GM12878 (cell line): Measurements from ENCODE around the gene RIC8B. TPM values are rescaled to one million over a fixed set of nuclear protein-coding genes. Genes with fewer than 3 reads are reported as not detected.

ENCODE experiments used
- ATAC-seq: fragments of 200-7000 bp; cut with Tn5 transposase; 3 replicates; pipeline ENCODE4 v1.9.1; 2020; ENCODE audit warnings: mild to moderate bottlenecking, moderate library complexity
- BruUV-seq: library from RNA; stranded (reverse); fragments of 400-500 nt; replicated peaks from 2 replicates; lab custom pipeline; 2021; lab: Mats Ljungman, UMichigan
- CTCF ChIA-PET: fragments of 300-600 bp; sonication (Branson Sonifier 250); formaldehyde crosslinking; extraction: SDS; loops from one replicate; lab custom pipeline; 2021; ENCODE audit warnings: inconsistent platforms; lab: Yijun Ruan, JAX
- POLR2A ChIA-PET: fragments of 350-600 bp; formaldehyde crosslinking; extraction: SDS; loops from one replicate; lab custom pipeline; 2021; ENCODE audit warnings: inconsistent platforms; lab: Charles Lee
- RAD21 ChIA-PET: fragments of 300-600 bp; sonication (Branson Sonifier 250); formaldehyde crosslinking; loops from one replicate; lab custom pipeline; 2023; ENCODE audit warnings: antibody characterized with exemption; ENCODE audit not compliant: unreplicated experiment; lab: Charles Lee
- SMC1A ChIA-PET: fragments of 300-600 bp; sonication (Branson Sonifier 250); formaldehyde crosslinking; loops from one replicate; lab custom pipeline; 2023; ENCODE audit not compliant: unreplicated experiment, uncharacterized antibody; lab: Charles Lee
- DNase-seq: peaks from one replicate; pipeline ENCODE4 v3.0.0-alpha.2; 2011; ENCODE audit warnings: low read depth, low spot score
- FAIRE-seq: peaks from 3 replicates; lab custom pipeline; 2011; peaks lifted over from hg19 to GRCh38; lab: Jason Lieb, UNC
- H2AFZ ChIP-seq: 2 replicates; pipeline ENCODE4 v1.6.0; 2011; ENCODE audit warnings: low read depth, low read length, control low read depth; ENCODE audit not compliant: control insufficient read depth
- H3K27ac ChIP-seq: 2 replicates; pipeline ENCODE4 v1.5.1; 2011; ENCODE audit warnings: control low read depth; ENCODE audit not compliant: control insufficient read depth, insufficient read depth
- H3K27me3 ChIP-seq, 2 experiments: replicated peaks in 1 of 2; 2 replicates each; pipeline versions ENCODE4 v1.6.0 to v1.6.1; 2011; ENCODE audit warnings: low read length in 1 of 2; ENCODE audit not compliant: control insufficient read depth in 2 of 2, insufficient read depth in 2 of 2
- H3K36me3 ChIP-seq, 2 experiments: 2 replicates each; pipeline ENCODE4 v1.5.1; 2011; ENCODE audit warnings: low read length in 1 of 2; ENCODE audit not compliant: control insufficient read depth in 2 of 2, insufficient read depth in 2 of 2
- H3K4me1 ChIP-seq: 2 replicates; pipeline ENCODE4 v1.6.1; 2011; ENCODE audit warnings: mild to moderate bottlenecking, low read length, moderate library complexity, mixed read lengths; ENCODE audit not compliant: control insufficient read depth, insufficient read depth
- H3K4me2 ChIP-seq: 2 replicates; pipeline ENCODE4 v1.6.0; 2011; ENCODE audit warnings: control low read depth; ENCODE audit not compliant: control insufficient read depth, insufficient read depth
- H3K4me3 ChIP-seq: fragments of 200-600 bp; sonication (generic); 2 replicates; pipeline ENCODE4 v1.5.1; 2016
- H3K79me2 ChIP-seq: 2 replicates; pipeline ENCODE4 v1.6.0; 2011; ENCODE audit warnings: low read length; ENCODE audit not compliant: control insufficient read depth, insufficient read depth
- H3K9ac ChIP-seq: 2 replicates; pipeline ENCODE4 v1.8.0; 2011; ENCODE audit warnings: low read length, control low read depth, mixed read lengths; ENCODE audit not compliant: control insufficient read depth, insufficient read depth
- H3K9me3 ChIP-seq: replicated peaks from 3 replicates; pipeline ENCODE4 v1.5.1; 2011; ENCODE audit warnings: mild to moderate bottlenecking, low read length; ENCODE audit not compliant: control insufficient read depth, insufficient read depth
- H4K20me1 ChIP-seq: 2 replicates; pipeline ENCODE4 v1.6.0; 2011; ENCODE audit not compliant: control insufficient read depth, insufficient read depth
- CBX3 ChIP-seq: fragments of 200-600 bp; sonication (generic); IDR thresholded peaks from 2 replicates; pipeline ENCODE4 v1.6.1; 2016; ENCODE audit warnings: low read depth, borderline replicate concordance
- CHD2 ChIP-seq: IDR thresholded peaks from 2 replicates; pipeline ENCODE4 v1.6.1; 2011; ENCODE audit warnings: low read depth, low read length, improper control_type of control experiment, borderline replicate concordance
- E2F8 ChIP-seq: fragments of 450-650 bp; IDR thresholded peaks from 2 replicates; pipeline ENCODE4 v1.6.1; 2018; ENCODE audit warnings: mild to moderate bottlenecking, low read depth, moderate library complexity; ENCODE audit not compliant: partially characterized antibody
- EGR1 ChIP-seq, 2 experiments: IDR thresholded peaks; 1 replicate in 1 of 2; 2 replicates in 1 of 2; pipeline ENCODE4 v1.6.1; 2011 to 2012; ENCODE audit warnings: low read depth in 2 of 2, low read length in 2 of 2, borderline replicate concordance in 1 of 2, mild to moderate bottlenecking in 1 of 2, moderate library complexity in 1 of 2
- KLF5 ChIP-seq: fragments of 450-650 bp; IDR thresholded peaks from 2 replicates; pipeline ENCODE4 v1.6.1; 2014; ENCODE audit warnings: mild to moderate bottlenecking; ENCODE audit not compliant: partially characterized antibody
- MYC ChIP-seq: IDR thresholded peaks from 2 replicates; pipeline ENCODE4 v1.6.1; 2011; ENCODE audit warnings: mild to moderate bottlenecking, low read length, moderate library complexity, inconsistent platforms; ENCODE audit not compliant: insufficient read depth, insufficient replicate concordance, insufficient read length, severe bottlenecking
- NBN ChIP-seq: fragments of 450-650 bp; IDR thresholded peaks from 2 replicates; pipeline ENCODE4 v1.6.1; 2016
- NFYB ChIP-seq: IDR thresholded peaks from 2 replicates; pipeline ENCODE4 v1.6.1; 2011; ENCODE audit warnings: low read depth, mild to moderate bottlenecking, low read length, improper control_type of control experiment, moderate library complexity; ENCODE audit not compliant: insufficient read depth
- NR2C2 ChIP-seq: IDR thresholded peaks from 2 replicates; pipeline ENCODE4 v1.6.1; 2011; ENCODE audit warnings: borderline replicate concordance, low read depth; ENCODE audit not compliant: control insufficient read depth, insufficient read length
- SMARCA5 ChIP-seq: fragments of 450-650 bp; IDR thresholded peaks from 2 replicates; pipeline ENCODE4 v1.6.1; 2017; ENCODE audit warnings: mild to moderate bottlenecking
- TBL1XR1 ChIP-seq: IDR thresholded peaks from 2 replicates; pipeline ENCODE4 v1.6.1; 2012; ENCODE audit warnings: low read depth, low read length, improper control_type of control experiment
- TCF3 ChIP-seq: IDR thresholded peaks from 2 replicates; pipeline ENCODE4 v1.6.1; 2012; ENCODE audit warnings: low read depth, mild to moderate bottlenecking, low read length, borderline replicate concordance; ENCODE audit not compliant: insufficient read depth
- WRNIP1 ChIP-seq: IDR thresholded peaks from 2 replicates; pipeline ENCODE4 v1.6.1; 2011; ENCODE audit warnings: low read depth, low read length, improper control_type of control experiment, borderline replicate concordance
- ZNF622 ChIP-seq: fragments of 450-650 bp; IDR thresholded peaks from 2 replicates; pipeline ENCODE4 v1.6.1; 2017; ENCODE audit warnings: mild to moderate bottlenecking, inconsistent platforms
- WGBS: methylation state at CpG from one replicate; pipeline ENCODE4 v1.1.6; 2016; ENCODE audit warnings: low lambda C conversion rate; ENCODE audit not compliant: insufficient replicate concordance, insufficient coverage; ENCODE audit errors: missing lambda C conversion rate; 5-methylcytosine and 5-hydroxymethylcytosine counted together
- in situ Hi-C: fragments of 300-500 bp; cut with MboI; formaldehyde crosslinking; loops from 9 replicates; pipeline ENCODE4 v1.14.3; 2018; ENCODE audit warnings: mixed read lengths
- intact Hi-C: fragments of 100-400 bp; cut with micrococcal nuclease; formaldehyde crosslinking; loops from one replicate; pipeline ENCODE4 v1.14.2; 2022; ENCODE audit not compliant: unreplicated experiment
- polyA plus RNA-seq, 11 experiments: library from polyadenylated mRNA; depleted of rRNA in 4 of 11; unstranded in 6 of 11; stranded (reverse) in 5 of 11; fragments of >200 nt; fragmentation: Nextera tagmentation in 4 of 11; fragmentation: Illumina TruSeq in 1 of 11; extraction: Ambion mirVana in 4 of 11; extraction: Trizol in 1 of 11; gene quantifications; 1 replicate in 1 of 11; 2 replicates in 10 of 11; pipeline versions ENCODE4 v1.2.1 to v1.2.3, GENCODE V29; 2011 to 2016; ENCODE audit warnings: inconsistent platforms in 2 of 11, missing spikeins in 2 of 11, low read depth in 1 of 11
- total RNA-seq, 4 experiments: library from RNA; depleted of rRNA in 3 of 4; stranded (reverse); fragments of >200 nt in 3 of 4; fragmentation: Illumina TruSeq in 1 of 4; extraction: Trizol in 1 of 4; gene quantifications; 2 replicates each; pipeline versions ENCODE4 v1.2.1 to v1.2.3, GENCODE V29; 2013 to 2021

The RIC8B gene
- total and polyA plus RNA-seq, 10 of the 15 experiments (the other 5 are each of a cell fraction or from before 2014, with no cell fraction given): 2.3 to 10.8 (median 6.2) TPM

DNA sequence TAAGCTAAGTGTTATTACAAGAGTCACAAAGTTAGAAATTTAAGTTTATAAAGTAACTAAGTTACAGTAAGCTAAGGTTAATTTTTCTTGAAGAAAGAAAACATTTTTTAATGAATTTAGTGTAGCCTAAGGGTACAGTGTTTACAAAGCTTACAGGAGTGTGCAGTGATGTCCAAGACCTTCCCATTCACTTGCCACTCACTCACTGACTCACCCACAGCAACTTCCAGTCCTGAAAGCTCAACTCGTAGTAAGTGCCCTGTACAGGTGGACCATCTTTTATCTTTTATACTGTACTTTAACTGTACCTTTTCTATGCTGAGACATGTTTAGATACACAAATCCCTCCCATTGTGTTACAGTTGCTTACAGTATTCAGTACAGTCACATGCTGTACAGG lies 120.3 kb downstream of the RIC8B start:
- Histone ChIP-seq H4K20me1 (no peaks in the 10 kb centered on the region), H3K79me2 (no peaks in the 10 kb centered on the region), H3K27ac (no peak overlapping the region), H3K4me2 (no peak overlapping the region), H2AFZ (no peak overlapping the region), H3K9ac (no peak overlapping the region), H3K9me3 (no peaks in the 10 kb centered on the region), H3K4me1 (no peaks in the 10 kb centered on the region), H3K36me3 (no peaks in the 10 kb centered on the region), H3K4me3 (no peak overlapping the region), H3K27me3 (peaks cover 0 to 2% of the 10 kb centered on the region in 2 experiments; a peak in 2 of 4 replicates)
- no peak for TF ChIP-seq CBX3
- no peak for TF ChIP-seq NFYB
- no peak for TF ChIP-seq NBN
- no peak for TF ChIP-seq CHD2
- no peak for TF ChIP-seq TBL1XR1
- no peak for TF ChIP-seq TCF3
- 41% methylated on average over 1 of the region's 1 CpG for WGBS
- DNase-seq (no peak), ATAC-seq (no peak), FAIRE-seq (no peak)
- RAD21 ChIA-PET: no interaction called here
- in situ Hi-C loops (no loop called here), intact Hi-C loops (no loop called here)
- CTCF ChIA-PET: interaction anchor here (0.7 to 0.8 kb wide), 2 partner anchors 21 to 537 kb away, joined by 3 read pairs; partner anchors contain the start of gene POLR3B
- SMC1A ChIA-PET: interaction anchor here (0.6 to 1.2 kb wide), 3 partner anchors 13 to 398 kb away, joined by 3 read pairs; no protein-coding TSS in a partner anchor
- no TSS peak for BruUV-seq
- POLR2A ChIA-PET: interaction anchor here (0.6 kb wide), 1 partner anchor 97 kb away, joined by 3 read pairs; no protein-coding TSS in a partner anchor

DNA sequence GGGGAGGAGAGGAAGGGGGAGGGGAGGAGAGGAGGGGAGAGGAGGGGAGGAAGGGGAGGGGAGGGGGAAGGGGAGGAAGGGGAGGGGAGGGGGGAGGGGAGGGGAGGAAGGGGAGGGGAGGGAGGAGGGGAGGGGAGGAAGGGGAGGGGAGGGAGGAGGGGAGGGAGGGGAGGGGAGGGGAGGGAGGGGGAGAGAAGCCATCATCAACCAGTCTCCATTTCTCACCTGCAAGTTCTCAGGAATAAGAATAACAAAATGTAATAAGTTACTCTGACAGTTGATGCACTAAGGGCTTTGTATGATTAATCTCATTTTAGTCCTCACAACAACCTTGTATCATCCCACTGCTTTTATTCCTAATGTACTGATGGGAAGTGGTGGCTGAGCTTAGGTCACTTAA lies 122.1 kb downstream of the RIC8B start:
- no peak overlapping the region for H3K4me3 ChIP-seq
- H3K36me3 ChIP-seq: no peaks in the 10 kb centered on the region
- in situ Hi-C loops: no loop called here
- no peak overlapping the region for H3K4me2 ChIP-seq
- FAIRE-seq: no peak
- BruUV-seq: no TSS peak
- peaks cover 0 to 2% of the 10 kb centered on the region in 2 experiments; a peak in 2 of 4 replicates for H3K27me3 ChIP-seq
- SMC1A ChIA-PET: interaction anchor here (0.7 to 0.9 kb wide), 2 partner anchors 12 to 13 kb away, joined by 3 read pairs; no protein-coding TSS in a partner anchor
- H3K27ac ChIP-seq: no peak overlapping the region
- H3K4me1 ChIP-seq: no peaks in the 10 kb centered on the region
- POLR2A ChIA-PET: no interaction called here
- CTCF ChIA-PET: interaction anchor here (1.3 kb wide), 1 partner anchor 14 kb away, joined by 3 read pairs; no protein-coding TSS in a partner anchor
- RAD21 ChIA-PET: interaction anchor here (1.1 kb wide), 1 partner anchor 11 kb away, joined by 3 read pairs; no protein-coding TSS in a partner anchor
- H2AFZ ChIP-seq: no peak overlapping the region
- ATAC-seq: no peak
- no peaks in the 10 kb centered on the region for H3K9me3 ChIP-seq
- DNase-seq: no peak
- intact Hi-C loops: no loop called here
- H4K20me1 ChIP-seq: no peaks in the 10 kb centered on the region
- no peaks in the 10 kb centered on the region for H3K79me2 ChIP-seq
- H3K9ac ChIP-seq: no peak overlapping the region
- TF ChIP-seq NR2C2 (no peak), EGR1 (IDR thresholded peaks at IDR 0.05; ENCODE audit: borderline replicate concordance in 1 of 2, low read depth in 2 of 2, low read length in 2 of 2) (no peak), ZNF622 (no peak), KLF5 (no peak), WRNIP1 (no peak), SMARCA5 (no peak), MYC (no peak), E2F8 (no peak)
